Lower leg skin (tissue), 3 donors: Measurements from ENCODE around the gene CDK18.

Experiments used
- POLR2A ChIP-seq, 2 donors: fragments of 450-650 bp; IDR thresholded peaks; one replicate each; pipeline ENCODE4 v1.6.1; 2016 to 2017; ENCODE audit warnings: antibody characterized with exemption in 2 of 2, mild to moderate bottlenecking in 1 of 2, moderate library complexity in 1 of 2
- TF ChIP-seq, protein P1 (sequence below), 3 donors: fragments of 450-650 bp; IDR thresholded peaks; one replicate each; pipeline ENCODE4 v1.5.1; 2016; ENCODE audit warnings: antibody characterized with exemption in 3 of 3, mild to moderate bottlenecking in 3 of 3, moderate library complexity in 2 of 3

DNA sequence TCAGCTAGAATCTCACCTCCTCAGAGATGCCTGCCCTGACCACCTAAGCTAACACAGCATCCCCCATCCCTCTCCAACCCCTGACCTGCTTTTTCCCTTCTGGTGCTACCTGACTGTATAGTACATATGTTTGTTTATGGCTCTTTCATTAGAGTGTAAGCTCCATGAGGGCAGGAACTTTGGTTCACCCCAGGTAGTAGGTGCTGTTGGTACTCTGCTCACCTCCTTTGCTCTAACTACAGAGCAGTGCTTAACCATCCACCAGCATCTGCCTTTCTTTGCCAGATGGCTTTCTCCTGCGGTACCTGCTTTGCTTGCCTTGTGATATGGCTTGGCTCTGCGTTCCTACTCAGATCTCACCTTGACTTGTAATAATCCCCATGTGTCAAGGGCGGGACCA, 29.9 kb upstream of the CDK18 start:
- TF ChIP-seq, protein P1, sequence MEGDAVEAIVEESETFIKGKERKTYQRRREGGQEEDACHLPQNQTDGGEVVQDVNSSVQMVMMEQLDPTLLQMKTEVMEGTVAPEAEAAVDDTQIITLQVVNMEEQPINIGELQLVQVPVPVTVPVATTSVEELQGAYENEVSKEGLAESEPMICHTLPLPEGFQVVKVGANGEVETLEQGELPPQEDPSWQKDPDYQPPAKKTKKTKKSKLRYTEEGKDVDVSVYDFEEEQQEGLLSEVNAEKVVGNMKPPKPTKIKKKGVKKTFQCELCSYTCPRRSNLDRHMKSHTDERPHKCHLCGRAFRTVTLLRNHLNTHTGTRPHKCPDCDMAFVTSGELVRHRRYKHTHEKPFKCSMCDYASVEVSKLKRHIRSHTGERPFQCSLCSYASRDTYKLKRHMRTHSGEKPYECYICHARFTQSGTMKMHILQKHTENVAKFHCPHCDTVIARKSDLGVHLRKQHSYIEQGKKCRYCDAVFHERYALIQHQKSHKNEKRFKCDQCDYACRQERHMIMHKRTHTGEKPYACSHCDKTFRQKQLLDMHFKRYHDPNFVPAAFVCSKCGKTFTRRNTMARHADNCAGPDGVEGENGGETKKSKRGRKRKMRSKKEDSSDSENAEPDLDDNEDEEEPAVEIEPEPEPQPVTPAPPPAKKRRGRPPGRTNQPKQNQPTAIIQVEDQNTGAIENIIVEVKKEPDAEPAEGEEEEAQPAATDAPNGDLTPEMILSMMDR (IDR thresholded peaks at IDR 0.05), result no peak
- TF ChIP-seq POLR2A (IDR thresholded peaks at IDR 0.05), result no peak
